HepG2 (cell line): ENCODE data around the gene COPE. TPM values are rescaled to one million over a fixed set of nuclear protein-coding genes. Genes with fewer than 3 reads are reported as not detected.

Experiments used
- CCDC6 ChIP-seq: sonication (generic); formaldehyde crosslinking; IDR thresholded peaks from 2 replicates; pipeline ENCODE4 v1.8.1; 2022; ENCODE audit warnings: mild to moderate bottlenecking, missing genetic modification reagents, moderate library complexity
- CREB3 ChIP-seq: sonication (generic); formaldehyde crosslinking; IDR thresholded peaks from 2 replicates; pipeline ENCODE4 v1.5.0; 2020; ENCODE audit warnings: missing genetic modification reagents
- DPF2 ChIP-seq: sonication (generic); formaldehyde crosslinking; IDR thresholded peaks from 2 replicates; pipeline ENCODE4 v1.4.0; 2020; ENCODE audit warnings: mild to moderate bottlenecking, low read depth, missing genetic modification reagents, borderline replicate concordance
- FOSL2 ChIP-seq: sonication (generic); formaldehyde crosslinking; IDR thresholded peaks from 2 replicates; pipeline ENCODE4 v1.4.0; 2020; ENCODE audit warnings: missing genetic modification reagents
- JARID2 ChIP-seq: sonication (generic); formaldehyde crosslinking; IDR thresholded peaks from 2 replicates; pipeline ENCODE4 v1.8.1; 2023; ENCODE audit warnings: missing genetic modification reagents, inconsistent platforms; ENCODE audit not compliant: insufficient replicate concordance
- MYPOP ChIP-seq: sonication (generic); formaldehyde crosslinking; IDR thresholded peaks from 2 replicates; pipeline ENCODE4 v1.8.1; 2023; ENCODE audit warnings: mild to moderate bottlenecking, moderate library complexity, missing genetic modification reagents
- NFKB2 ChIP-seq: sonication (generic); formaldehyde crosslinking; IDR thresholded peaks from 2 replicates; pipeline ENCODE4 v1.4.0; 2020; ENCODE audit warnings: missing genetic modification reagents, borderline replicate concordance
- PRDM10 ChIP-seq: sonication (generic); formaldehyde crosslinking; IDR thresholded peaks from 2 replicates; pipeline ENCODE4 v1.4.0; 2020; ENCODE audit warnings: low read depth, missing genetic modification reagents
- SNRNP70 ChIP-seq: fragments of 200-400 bp; formaldehyde crosslinking; IDR thresholded peaks from 2 replicates; pipeline ENCODE4 v1.6.1; 2017; ENCODE audit warnings: mild to moderate bottlenecking, low read depth, low read length, moderate library complexity
- SRY ChIP-seq: sonication (generic); formaldehyde crosslinking; IDR thresholded peaks from 2 replicates; pipeline ENCODE4 v1.8.0; 2022; ENCODE audit warnings: mild to moderate bottlenecking, missing genetic modification reagents
- THAP9 ChIP-seq: sonication (generic); formaldehyde crosslinking; IDR thresholded peaks from 2 replicates; pipeline ENCODE4; 2020; ENCODE audit warnings: missing genetic modification reagents, mild to moderate bottlenecking, borderline replicate concordance
- ZIK1 ChIP-seq: sonication (generic); formaldehyde crosslinking; IDR thresholded peaks from 2 replicates; pipeline ENCODE4 v1.5.0; 2020; ENCODE audit warnings: mild to moderate bottlenecking, low read depth, missing genetic modification reagents, borderline replicate concordance
- ZNF124 ChIP-seq: sonication (generic); formaldehyde crosslinking; IDR thresholded peaks from 2 replicates; pipeline ENCODE4 v1.4.0; 2020; ENCODE audit warnings: missing genetic modification reagents
- ZNF275 ChIP-seq: sonication (generic); formaldehyde crosslinking; IDR thresholded peaks from 2 replicates; pipeline ENCODE4 v1.8.0; 2022; ENCODE audit warnings: missing genetic modification reagents, mild to moderate bottlenecking, inconsistent platforms, borderline replicate concordance
- ZNF891 ChIP-seq: sonication (generic); formaldehyde crosslinking; IDR thresholded peaks from 2 replicates; pipeline ENCODE4 v1.5.0; 2020; ENCODE audit warnings: mild to moderate bottlenecking, missing genetic modification reagents
- polyA plus RNA-seq, 8 experiments: library from polyadenylated mRNA; depleted of rRNA in 3 of 8; stranded (reverse) in 7 of 8; unstranded in 1 of 8; fragments of >200 nt; fragmentation: Illumina TruSeq in 4 of 8; extraction: Trizol in 4 of 8; gene quantifications; 2 replicates each; pipeline versions ENCODE4 v1.2.1 to v1.2.3, GENCODE V29; 2011 to 2016; ENCODE audit warnings: low read depth in 4 of 8, missing spikeins in 1 of 8, mixed read lengths in 1 of 8; ENCODE audit not compliant: insufficient read depth in 1 of 8
- total RNA-seq, 5 experiments: library from RNA; depleted of rRNA; stranded (reverse); fragments of >200 nt; fragmentation: Illumina TruSeq; extraction: Trizol; gene quantifications; 2 replicates each; pipeline ENCODE4 v1.2.3, GENCODE V29; 2016; ENCODE audit warnings: low read depth in 1 of 5
- TF ChIP-seq, protein P1 (sequence below): sonication (generic); formaldehyde crosslinking; IDR thresholded peaks from 2 replicates; pipeline ENCODE4 v1.5.0; 2020; ENCODE audit warnings: missing genetic modification reagents

The COPE gene
- total and polyA plus RNA-seq, 2 of the 13 experiments (the other 11 are each of a cell fraction or from before 2014, with no cell fraction given), result 189 to 205 TPM

DNA sequence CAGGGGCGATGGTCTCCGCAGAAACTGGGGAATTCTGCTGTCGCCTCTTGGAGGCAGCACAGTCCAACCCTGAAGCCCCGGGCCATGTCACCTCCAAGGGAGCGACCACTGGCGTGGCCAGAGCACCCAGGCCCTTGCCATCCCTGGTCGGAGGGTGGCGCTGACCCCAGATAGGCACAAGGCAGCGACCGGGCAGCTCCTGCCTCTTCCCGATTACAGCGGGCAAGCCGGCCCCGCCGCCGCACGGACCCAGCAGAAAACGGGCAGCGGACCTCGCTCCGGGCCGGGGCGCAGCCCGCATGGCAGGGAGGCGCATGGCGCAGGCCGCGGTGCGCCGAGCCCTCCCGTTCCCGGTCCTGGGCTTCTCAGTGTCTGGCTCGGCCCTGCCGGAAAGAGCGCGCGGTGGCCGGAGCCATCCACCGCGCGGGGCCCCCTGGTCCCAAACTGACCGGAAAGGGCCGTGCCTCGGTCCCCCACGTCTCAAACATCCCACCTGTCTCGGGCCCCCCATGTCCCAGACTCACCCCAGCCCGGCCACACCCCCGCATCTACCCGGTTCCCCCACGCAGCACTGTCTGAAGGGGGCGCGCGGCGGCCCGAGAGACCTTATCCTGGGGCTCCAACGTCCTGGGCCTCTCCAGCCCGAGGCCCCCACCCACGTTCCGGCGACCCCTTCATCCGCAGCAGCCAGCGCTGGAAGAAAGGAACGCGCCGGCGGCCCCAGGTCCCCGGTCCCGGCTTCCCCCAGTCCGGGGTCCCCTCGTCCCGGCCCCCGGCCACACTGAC is 24.0 kb downstream of the COPE start (continued):
- TF ChIP-seq FOSL2 (CRISPR knock-in tag) (0 out of 2 replicates have a peak, but pooled peaks have one; percentile 23), PRDM10 (CRISPR knock-in tag) (0 out of 2 replicates have a peak, but pooled peaks have one; percentile 19), ZIK1 (CRISPR knock-in tag) (0 out of 2 replicates have a peak, but pooled peaks have one; percentile 31), NFKB2 (peak; percentile 43; the same call in 1 of the 2 replicates), JARID2 (CRISPR knock-in tag) (no peak), ZNF275 (no peak), MYPOP (CRISPR knock-in tag) (peak; percentile 62; the same call in 1 of the 2 replicates), THAP9 (CRISPR knock-in tag) (peak; percentile 94), ZNF891 (CRISPR knock-in tag) (no peak), SRY (CRISPR knock-in tag) (no peak), CREB3 (CRISPR knock-in tag) (no peak), DPF2 (CRISPR knock-in tag) (no peak; the same call in 1 of the 2 replicates), SNRNP70 (no peak), CCDC6 (CRISPR knock-in tag) (0 out of 2 replicates have a peak, but pooled peaks have one; percentile 25), ZNF124 (no peak)
- TF ChIP-seq, protein P1, sequence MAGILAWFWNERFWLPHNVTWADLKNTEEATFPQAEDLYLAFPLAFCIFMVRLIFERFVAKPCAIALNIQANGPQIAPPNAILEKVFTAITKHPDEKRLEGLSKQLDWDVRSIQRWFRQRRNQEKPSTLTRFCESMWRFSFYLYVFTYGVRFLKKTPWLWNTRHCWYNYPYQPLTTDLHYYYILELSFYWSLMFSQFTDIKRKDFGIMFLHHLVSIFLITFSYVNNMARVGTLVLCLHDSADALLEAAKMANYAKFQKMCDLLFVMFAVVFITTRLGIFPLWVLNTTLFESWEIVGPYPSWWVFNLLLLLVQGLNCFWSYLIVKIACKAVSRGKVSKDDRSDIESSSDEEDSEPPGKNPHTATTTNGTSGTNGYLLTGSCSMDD (CRISPR knock-in tag), result no peak
